ENCODE data around the gene DLG1. TPM values are rescaled to one million over a fixed set of nuclear protein-coding genes. Genes with fewer than 3 reads are reported as not detected.

Gene DLG1
- total and polyA plus RNA-seq, 4 donors: 12.7 to 51.2 (median 22.3) TPM

GRCh38 chr3:197344582-197345318, 46.3 kb upstream of the DLG1 start:
- Histone ChIP-seq H3K27me3 (ENCODE audit: control insufficient read depth in 4 of 4, insufficient read depth in 4 of 4, low read length in 3 of 4) (no peaks in the 10 kb centered on the region), H3K27ac (ENCODE audit: low read depth in 1 of 2, low read length in 2 of 2) (no peak overlapping the region), H3K9me3 (ENCODE audit: control insufficient read depth in 4 of 4, low read length in 3 of 4) (no peaks in the 10 kb centered on the region), H3K36me3 (ENCODE audit: control insufficient read depth in 4 of 4, insufficient read depth in 3 of 4, low read depth in 1 of 4, low read length in 3 of 4) (no peaks in the 10 kb centered on the region), H3K9ac (ENCODE audit: low read depth in 1 of 2, low read length in 2 of 2) (no peak overlapping the region), H3K4me3 (ENCODE audit: low read depth in 1 of 3, low read length in 3 of 3) (no peak overlapping the region), H3K4me1 (ENCODE audit: control insufficient read depth in 4 of 4, insufficient read depth in 4 of 4, low read length in 3 of 4) (no peaks in the 10 kb centered on the region)
- 93% methylated on average over 11 of the region's 11 CpGs for WGBS
- DNase-seq (ENCODE audit: low spot score): no peak
- TF ChIP-seq YY1 (IDR thresholded peaks at IDR 0.05) (no peak), RAD21 (IDR thresholded peaks at IDR 0.05) (no peak), JUND (IDR thresholded peaks at IDR 0.05) (no peak), RXRA (IDR thresholded peaks at IDR 0.05) (no peak), CTCF (IDR thresholded peaks at IDR 0.05; ENCODE audit: low read depth, low read length, missing input control) (no peak), FOXA1 (IDR thresholded peaks at IDR 0.05) (no peak), FOXA2 (IDR thresholded peaks at IDR 0.05) (no peak), HNF4G (IDR thresholded peaks at IDR 0.05) (no peak), REST (IDR thresholded peaks at IDR 0.05) (no peak)

- no peak for TF ChIP-seq CTCF (IDR thresholded peaks at IDR 0.05; ENCODE audit: low read depth, low read length, missing input control)
- TF ChIP-seq GABPA (IDR thresholded peaks at IDR 0.05 in 1 of 2, conservative IDR thresholded peaks at IDR 0.05 in 1 of 2): no peak
- TF ChIP-seq ATF3 (IDR thresholded peaks at IDR 0.05): no peak
- TF ChIP-seq HNF4G (IDR thresholded peaks at IDR 0.05): no peak
- no peak for TF ChIP-seq EGR1 (IDR thresholded peaks at IDR 0.05; ENCODE audit: low read depth in 2 of 2)
- DNase-seq (ENCODE audit: low spot score): no peak
- no peak overlapping the region for H3K4me3 ChIP-seq (ENCODE audit: low read depth in 1 of 3, low read length in 3 of 3)
- 85% methylated on average over 10 of the region's 10 CpGs for WGBS
- no peaks in the 10 kb centered on the region for H3K27me3 ChIP-seq (ENCODE audit: control insufficient read depth in 4 of 4, insufficient read depth in 4 of 4, low read length in 3 of 4)
- H3K27ac ChIP-seq (ENCODE audit: low read depth in 1 of 2, low read length in 2 of 2): no peak overlapping the region
- no peaks in the 10 kb centered on the region for H3K36me3 ChIP-seq (ENCODE audit: control insufficient read depth in 4 of 4, insufficient read depth in 3 of 4, low read depth in 1 of 4, low read length in 3 of 4)
- H3K4me1 ChIP-seq (ENCODE audit: control insufficient read depth in 4 of 4, insufficient read depth in 4 of 4, low read length in 3 of 4): no peaks in the 10 kb centered on the region
- no peaks in the 10 kb centered on the region for H3K9me3 ChIP-seq (ENCODE audit: control insufficient read depth in 4 of 4, low read length in 3 of 4)
- H3K9ac ChIP-seq (ENCODE audit: low read depth in 1 of 2, low read length in 2 of 2): no peak overlapping the region
Observed at GRCh38 chr3:197343656-197344408, 45.4 kb upstream of the DLG1 start.

Measured in liver (tissue), 9 donors.